ENCODE data around the gene LRRC49. TPM values are rescaled to one million over a fixed set of nuclear protein-coding genes. Genes with fewer than 3 reads are reported as not detected.

LRRC49 gene
- total and polyA plus RNA-seq, 2 donors, result 6.5 to 35.3 TPM

DNA sequence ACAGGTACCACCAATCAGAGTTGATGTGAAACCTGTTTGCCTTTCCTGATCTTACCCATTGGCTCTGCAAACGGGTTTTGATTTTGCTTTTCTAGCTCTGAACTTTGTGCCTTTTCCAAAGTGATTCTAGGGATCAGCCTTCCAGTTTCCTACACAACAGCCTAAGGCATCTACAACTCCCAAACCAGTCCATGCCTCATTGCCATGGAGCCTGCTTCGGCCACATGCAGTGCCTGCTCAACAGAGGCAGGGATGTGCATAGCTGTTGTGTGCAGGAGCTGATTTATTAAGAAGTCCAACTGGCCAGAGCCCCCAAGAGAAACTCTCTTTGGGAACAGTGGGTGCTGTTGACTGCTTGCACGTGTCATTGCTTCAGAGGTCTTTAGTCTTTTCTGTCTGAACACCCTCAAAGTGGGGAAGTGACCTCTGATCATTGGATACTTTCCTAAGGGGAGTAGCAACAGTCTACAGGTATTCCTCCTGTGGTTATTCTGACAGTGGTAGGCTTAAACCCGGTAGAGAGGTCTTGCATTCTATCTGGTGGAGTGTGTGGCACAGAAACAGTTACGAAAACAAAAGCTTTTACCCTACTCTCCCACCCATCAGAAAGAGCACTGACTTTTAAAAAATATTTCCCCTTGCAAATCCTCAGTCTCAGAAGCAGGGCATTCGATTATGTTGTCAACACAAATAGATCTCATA is 186.0 kb downstream of the LRRC49 start:
- Histone ChIP-seq H3K36me3 (ENCODE audit: insufficient read depth) (no peaks in the 10 kb centered on the region), H3K4me3 (ENCODE audit: low read depth, low read length) (no peak overlapping the region), H3K4me1 (ENCODE audit: insufficient read depth) (no peaks in the 10 kb centered on the region), H3K27ac (ENCODE audit: low read depth) (no peak overlapping the region)
- no peak for DNase-seq (ENCODE audit: extremely low spot score)
- whole genome bisulfite sequencing, result 52% methylated on average over 6 of the region's 6 CpGs

DNA sequence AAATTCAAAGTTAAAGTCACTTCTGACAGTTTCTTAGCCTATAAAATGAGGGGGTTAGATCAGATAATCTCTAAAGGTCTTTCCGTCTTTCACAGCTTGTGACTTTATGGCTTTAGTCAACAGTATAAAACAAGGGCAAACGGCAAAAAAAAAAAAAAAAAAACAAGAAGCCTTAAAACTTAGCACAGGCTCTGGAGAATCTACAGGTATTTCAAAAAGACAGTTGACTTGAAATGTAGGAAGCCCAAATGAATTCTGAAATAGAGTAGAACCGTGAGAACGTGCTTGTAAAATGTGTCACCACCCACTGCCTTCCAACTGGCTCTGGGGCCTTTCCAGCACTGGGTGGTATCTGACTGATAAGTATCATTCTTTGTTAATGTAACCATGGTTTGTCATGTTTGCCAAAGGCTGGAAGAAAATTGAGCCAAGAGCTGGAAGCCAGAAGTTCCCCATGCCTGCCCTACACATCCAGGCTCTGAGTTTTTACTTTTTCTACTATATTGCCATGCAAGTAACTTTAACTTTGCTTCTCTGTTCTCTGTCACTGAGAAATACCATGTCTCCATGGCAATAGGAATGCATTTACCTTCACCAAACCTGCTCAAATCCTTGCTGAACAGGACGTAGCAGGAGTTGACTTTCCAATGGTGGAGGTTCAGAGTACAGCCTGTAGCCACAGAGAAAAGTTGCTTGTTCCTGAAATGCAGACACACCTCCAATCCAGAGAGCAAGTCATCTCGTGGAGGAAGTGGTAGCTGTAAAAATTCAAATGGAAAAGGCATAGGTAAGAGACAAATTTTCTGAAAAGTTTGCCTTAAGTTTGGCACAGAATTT is 186.8 kb downstream of the LRRC49 start:
- DNase-seq (ENCODE audit: extremely low spot score), result peak; percentile 40
- H3K4me3 ChIP-seq (ENCODE audit: low read depth, low read length), result no peak overlapping the region
- no peak overlapping the region for H3K27ac ChIP-seq (ENCODE audit: low read depth)
- H3K36me3 ChIP-seq (ENCODE audit: insufficient read depth), result no peaks in the 10 kb centered on the region
- 31% methylated on average over 6 of the region's 6 CpGs for WGBS
- H3K4me1 ChIP-seq (ENCODE audit: insufficient read depth), result no peaks in the 10 kb centered on the region

DNA sequence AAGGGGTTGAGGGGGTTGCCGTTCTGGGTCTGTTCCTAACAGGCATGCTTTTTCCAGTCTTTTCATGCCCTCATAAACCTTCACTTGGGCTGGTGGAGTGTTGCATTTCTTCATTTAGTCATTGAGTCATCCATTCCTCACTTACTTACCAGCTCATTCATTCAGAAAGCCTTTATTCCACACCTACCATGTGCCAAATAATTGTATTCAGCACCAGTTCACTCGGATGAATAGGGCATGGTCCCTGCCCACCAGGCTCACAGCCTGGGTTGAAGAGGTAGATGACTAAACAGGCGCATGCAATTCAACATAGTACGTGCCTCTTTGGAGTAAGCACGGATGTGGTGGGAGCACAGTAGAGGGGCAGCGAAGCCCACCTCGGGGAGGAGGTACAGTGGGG is 187.5 kb downstream of the LRRC49 start:
- WGBS, result 92% methylated on average over 7 of the region's 7 CpGs
- no peak overlapping the region for H3K27ac ChIP-seq (ENCODE audit: low read depth)

DNA sequence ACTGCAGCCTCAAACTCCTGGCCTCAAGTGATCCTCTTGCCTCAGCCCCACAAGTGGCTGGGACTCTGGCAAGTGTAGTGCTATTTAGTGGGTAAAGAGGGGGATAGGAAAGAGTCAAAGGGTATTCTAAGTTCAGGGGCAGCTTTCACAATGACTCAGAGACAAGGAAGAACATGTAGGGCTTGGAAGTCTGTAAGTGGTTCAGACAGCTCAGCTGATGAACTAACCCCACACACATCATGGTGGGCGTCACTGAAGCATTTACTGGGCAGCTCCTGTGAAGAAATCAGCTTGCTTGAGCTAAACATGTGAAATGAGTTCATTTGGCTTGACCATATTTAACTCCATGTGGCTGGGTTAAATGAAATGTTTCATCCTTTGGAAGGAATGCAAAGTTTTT is 188.1 kb downstream of the LRRC49 start:
- WGBS, result 72% methylated on average over 1 of the region's 1 CpG
- no peaks in the 10 kb centered on the region for H3K4me1 ChIP-seq (ENCODE audit: insufficient read depth)
- no peak for DNase-seq (ENCODE audit: extremely low spot score)
- no peaks in the 10 kb centered on the region for H3K36me3 ChIP-seq (ENCODE audit: insufficient read depth)
- H3K4me3 ChIP-seq (ENCODE audit: low read depth, low read length), result no peak overlapping the region
- H3K27ac ChIP-seq (ENCODE audit: low read depth), result no peak overlapping the region

More for the DNA sequence above, 187.5 kb downstream of the LRRC49 start:
- no peak for DNase-seq (ENCODE audit: extremely low spot score)
- H3K4me3 ChIP-seq (ENCODE audit: low read depth, low read length), result no peak overlapping the region
- no peaks in the 10 kb centered on the region for H3K36me3 ChIP-seq (ENCODE audit: insufficient read depth)
- H3K4me1 ChIP-seq (ENCODE audit: insufficient read depth), result no peaks in the 10 kb centered on the region

GRCh38 chr15:71082803-71083202 is 190.2 kb downstream of the LRRC49 start:
- WGBS, result 58% methylated on average over 5 of the region's 5 CpGs
- Histone ChIP-seq H3K4me1 (ENCODE audit: insufficient read depth) (no peaks in the 10 kb centered on the region), H3K36me3 (ENCODE audit: insufficient read depth) (no peaks in the 10 kb centered on the region), H3K27ac (ENCODE audit: low read depth) (no peak overlapping the region), H3K4me3 (ENCODE audit: low read depth, low read length) (no peak overlapping the region)
- no peak for DNase-seq (ENCODE audit: extremely low spot score)

DNA sequence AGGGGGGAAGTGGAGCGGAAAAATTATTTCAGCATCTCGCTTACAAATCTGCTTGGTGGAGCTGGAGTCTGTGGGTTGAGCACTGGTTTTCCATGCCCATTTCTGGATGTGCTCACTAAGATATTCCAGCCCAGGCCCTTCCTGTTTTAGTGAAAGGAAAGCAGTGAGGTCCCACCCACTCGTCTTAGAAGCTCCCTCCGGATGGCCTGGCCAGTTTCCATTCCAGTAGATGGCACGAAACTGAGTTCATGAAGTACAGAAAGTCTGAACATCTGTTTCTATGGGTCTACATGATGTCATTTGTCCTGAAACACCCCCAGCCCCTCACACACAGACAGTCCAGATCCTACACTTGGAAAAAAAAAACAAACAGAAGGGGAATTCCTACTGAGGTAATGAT is 190.7 kb downstream of the LRRC49 start:
- Histone ChIP-seq H3K4me3 (ENCODE audit: low read depth, low read length) (no peak overlapping the region), H3K36me3 (ENCODE audit: insufficient read depth) (no peaks in the 10 kb centered on the region), H3K4me1 (ENCODE audit: insufficient read depth) (no peaks in the 10 kb centered on the region), H3K27ac (ENCODE audit: low read depth) (no peak overlapping the region)
- WGBS, result 45% methylated on average over 5 of the region's 5 CpGs
- no peak for DNase-seq (ENCODE audit: extremely low spot score)

GRCh38 chr15:71084264-71084663 is 191.6 kb downstream of the LRRC49 start:
- no peaks in the 10 kb centered on the region for H3K36me3 ChIP-seq (ENCODE audit: insufficient read depth)
- WGBS, result 98% methylated on average over 2 of the region's 2 CpGs
- no peaks in the 10 kb centered on the region for H3K4me1 ChIP-seq (ENCODE audit: insufficient read depth)
- DNase-seq (ENCODE audit: extremely low spot score), result no peak
- no peak overlapping the region for H3K4me3 ChIP-seq (ENCODE audit: low read depth, low read length)
- no peak overlapping the region for H3K27ac ChIP-seq (ENCODE audit: low read depth)

GRCh38 chr15:71085809-71086208 is 193.2 kb downstream of the LRRC49 start:
- Histone ChIP-seq H3K27ac (ENCODE audit: low read depth) (no peak overlapping the region), H3K4me3 (ENCODE audit: low read depth, low read length) (no peak overlapping the region), H3K36me3 (ENCODE audit: insufficient read depth) (no peaks in the 10 kb centered on the region), H3K4me1 (ENCODE audit: insufficient read depth) (no peaks in the 10 kb centered on the region)
- WGBS, result 72% methylated on average over 3 of the region's 3 CpGs
- DNase-seq (ENCODE audit: extremely low spot score), result no peak

- Histone ChIP-seq H3K36me3 (ENCODE audit: insufficient read depth) (no peaks in the 10 kb centered on the region), H3K4me1 (ENCODE audit: insufficient read depth) (no peaks in the 10 kb centered on the region), H3K27ac (ENCODE audit: low read depth) (no peak overlapping the region), H3K4me3 (ENCODE audit: low read depth, low read length) (no peak overlapping the region)
- no peak for DNase-seq (ENCODE audit: extremely low spot score)
Observed at GRCh38 chr15:71088155-71088554, 195.5 kb downstream of the LRRC49 start.

GRCh38 chr15:71088683-71089082 is 196.1 kb downstream of the LRRC49 start:
- Histone ChIP-seq H3K4me3 (ENCODE audit: low read depth, low read length) (no peak overlapping the region), H3K27ac (ENCODE audit: low read depth) (no peak overlapping the region), H3K4me1 (ENCODE audit: insufficient read depth) (no peaks in the 10 kb centered on the region), H3K36me3 (ENCODE audit: insufficient read depth) (no peaks in the 10 kb centered on the region)
- WGBS, result 94% methylated on average over 1 of the region's 1 CpG
- DNase-seq (ENCODE audit: extremely low spot score), result no peak

GRCh38 chr15:71089801-71090200 is 197.2 kb downstream of the LRRC49 start:
- Histone ChIP-seq H3K36me3 (ENCODE audit: insufficient read depth) (no peaks in the 10 kb centered on the region), H3K4me1 (ENCODE audit: insufficient read depth) (no peaks in the 10 kb centered on the region), H3K27ac (ENCODE audit: low read depth) (no peak overlapping the region), H3K4me3 (ENCODE audit: low read depth, low read length) (no peak overlapping the region)
- no peak for DNase-seq (ENCODE audit: extremely low spot score)
- WGBS, result 25% methylated on average over 1 of the region's 1 CpG

- 68% methylated on average over 1 of the region's 1 CpG for WGBS
- H3K36me3 ChIP-seq (ENCODE audit: insufficient read depth), result no peaks in the 10 kb centered on the region
- DNase-seq (ENCODE audit: extremely low spot score), result no peak
- H3K4me1 ChIP-seq (ENCODE audit: insufficient read depth), result no peaks in the 10 kb centered on the region
- no peak overlapping the region for H3K27ac ChIP-seq (ENCODE audit: low read depth)
- H3K4me3 ChIP-seq (ENCODE audit: low read depth, low read length), result no peak overlapping the region
Observed at GRCh38 chr15:71091601-71092000, 199.0 kb downstream of the LRRC49 start.

DNA sequence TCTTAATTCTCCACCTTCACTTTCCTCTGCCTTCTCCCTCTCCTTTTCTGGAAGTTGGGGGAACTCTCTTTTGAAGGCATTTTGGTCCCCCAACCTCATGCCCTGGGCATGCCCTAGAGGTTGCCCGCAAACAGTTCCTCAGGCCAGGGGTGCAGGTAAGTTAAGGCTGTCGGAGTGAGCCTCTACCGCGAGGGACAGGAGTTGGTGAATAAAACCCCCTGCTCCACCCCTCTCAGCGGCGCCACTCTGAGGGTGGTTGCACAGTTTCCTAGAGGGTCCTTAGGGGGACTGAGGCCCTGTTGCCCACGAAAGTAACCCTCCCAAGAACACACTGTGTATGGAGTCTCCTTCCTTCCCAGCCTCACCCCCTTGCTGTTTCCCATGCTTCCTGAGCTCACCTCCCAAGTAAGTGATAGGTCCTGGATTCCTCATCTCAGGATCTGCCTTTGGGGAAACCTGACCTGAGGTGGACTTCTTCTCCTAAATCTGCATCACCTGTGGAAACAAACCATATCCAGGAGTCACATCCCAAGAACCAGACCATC is 199.5 kb downstream of the LRRC49 start:
- WGBS, result 90% methylated on average over 7 of the region's 7 CpGs
- H3K4me3 ChIP-seq (ENCODE audit: low read depth, low read length), result no peak overlapping the region
- no peak for DNase-seq (ENCODE audit: extremely low spot score)

More for the DNA sequence above, 199.5 kb downstream of the LRRC49 start:
- Histone ChIP-seq H3K27ac (ENCODE audit: low read depth) (no peak overlapping the region), H3K4me1 (ENCODE audit: insufficient read depth) (no peaks in the 10 kb centered on the region), H3K36me3 (ENCODE audit: insufficient read depth) (no peaks in the 10 kb centered on the region)
